K562 treated with DMSO at 1 percent for 48 hours (cell line): ENCODE measurements around the gene STRC. TPM values are rescaled to one million over a fixed set of nuclear protein-coding genes. Genes with fewer than 3 reads are reported as not detected.

ENCODE experiments used
- total RNA-seq: library from RNA; unstranded; fragments of 300-600 nt; gene quantifications from 2 replicates; pipeline ENCODE4 v1.2.3, GENCODE V29; 2022; ENCODE audit warnings: low replicate concordance; ENCODE audit errors: extremely low read depth

The STRC gene
- not detected in 2 replicates for total RNA-seq

GRCh38 chr15:43618700-43619099, at the start of gene STRC:
STRC (minus strand) TSS chr15:43618800; CDS start chr15:43618722, 78 bp downstream.

GRCh38 chr15:43648649-43649429, 30.2 kb upstream of the STRC start, which contains the start of gene CATSPER2:
CATSPER2 (minus strand) TSS chr15:43648844; CDS start chr15:43648061, 783 bp downstream.

DNA sequence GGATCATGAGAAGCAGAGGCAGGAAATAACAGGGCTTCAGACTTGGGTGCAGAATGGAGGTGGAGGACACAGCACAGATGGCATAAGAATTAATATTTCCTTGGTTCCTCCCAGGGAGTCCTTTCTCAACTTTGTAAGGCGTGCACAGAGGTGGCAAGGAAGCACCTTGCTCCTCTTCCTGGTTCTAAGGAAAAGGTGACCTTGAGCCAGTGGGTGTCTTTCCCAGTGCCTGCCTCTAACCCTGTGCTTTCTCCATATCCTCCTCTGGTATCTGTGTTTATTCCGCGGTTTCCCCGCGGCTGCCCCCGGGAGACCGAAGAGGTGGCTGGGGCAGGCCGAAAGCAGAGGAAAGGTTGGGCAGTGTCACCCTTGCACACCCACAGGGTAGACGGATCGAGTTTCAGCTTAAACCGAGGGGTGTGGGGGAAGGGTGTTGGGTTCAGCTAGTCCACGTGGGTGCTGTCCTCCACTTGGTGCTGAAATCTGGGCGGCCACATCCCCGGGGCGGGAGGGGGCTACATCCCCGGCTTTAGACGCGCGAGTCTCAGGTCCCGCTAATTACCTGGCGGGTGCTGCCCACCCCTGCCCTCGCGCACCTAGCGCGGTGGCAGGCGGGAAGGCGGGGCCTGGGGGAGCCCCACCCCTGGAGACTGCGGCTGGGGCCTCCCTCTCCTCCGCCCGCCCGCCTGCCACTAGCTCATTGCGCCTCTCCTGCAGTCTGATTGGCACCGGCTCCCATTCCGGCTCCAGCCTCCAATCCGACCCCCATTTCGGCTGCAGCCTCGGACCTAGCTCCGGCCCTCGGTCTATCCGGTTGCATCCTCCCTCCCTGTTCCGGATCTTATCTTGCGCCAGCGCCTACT, 25.0 kb downstream of the STRC start, which contains the start of gene CKMT1B:
Gene CKMT1B (plus strand): TSS at position 700 of the 863 bp plus-strand sequence. CDS start 192 bp downstream, outside the sequence.

GRCh38 chr15:43589778-43590466, 28.7 kb downstream of the STRC start, which contains the start of gene PPIP5K1:
PPIP5K1 (minus strand) TSS chr15:43590208; CDS start chr15:43584504, 5,704 bp downstream.

Other genes with a start within 250 kb of the STRC start
- not detected in 2 replicates for gene ZSCAN29, start 247.8 kb downstream of the STRC start, total RNA-seq
- not detected in 2 replicates for gene TUBGCP4, start 247.7 kb downstream of the STRC start, total RNA-seq
- gene TP53BP1, start 125.6 kb downstream of the STRC start, total RNA-seq = not detected in 2 replicates
- 83.2 TPM in 1 of 2 replicates, not detected in the other for gene MAP1A, start 101.2 kb downstream of the STRC start, total RNA-seq
- gene PPIP5K1, start 28.6 kb downstream of the STRC start, total RNA-seq = not detected in 2 replicates
- gene CKMT1B, start 24.8 kb downstream of the STRC start, total RNA-seq = not detected in 2 replicates
- gene CATSPER2, start 30.0 kb upstream of the STRC start, total RNA-seq = not detected in 2 replicates
- not detected in 2 replicates for gene CKMT1A, start 75.1 kb upstream of the STRC start, total RNA-seq
- not detected in 2 replicates for gene PDIA3, start 127.6 kb upstream of the STRC start, total RNA-seq
- not detected in 2 replicates for gene ELL3, start 158.2 kb upstream of the STRC start, total RNA-seq
- 1,029 TPM in 1 of 2 replicates, not detected in the other for gene SERF2, start 173.5 kb upstream of the STRC start, total RNA-seq
- not detected in 2 replicates for gene SERINC4, start 181.4 kb upstream of the STRC start, total RNA-seq
- not detected in 2 replicates for gene HYPK, start 181.8 kb upstream of the STRC start, total RNA-seq
- gene MFAP1, start 205.9 kb upstream of the STRC start, total RNA-seq = 183 TPM in 1 of 2 replicates, not detected in the other
- gene WDR76, start 208.2 kb upstream of the STRC start, total RNA-seq = not detected in 2 replicates